Hepatocyte (in vitro differentiated cells): ENCODE data around the gene PITX1. TPM values are rescaled to one million over a fixed set of nuclear protein-coding genes. Genes with fewer than 3 reads are reported as not detected.

Experiments used
- DNase-seq: peaks from one replicate; pipeline ENCODE4 v3.0.0-alpha.2; 2016; ENCODE audit warnings: low spot score
- H2AFZ ChIP-seq: fragments of 200-600 bp; sonication (generic); 2 replicates; pipeline ENCODE4 v1.6.0; 2016; ENCODE audit warnings: antibody characterized with exemption, mild to moderate bottlenecking
- H3K27ac ChIP-seq: fragments of 200-600 bp; sonication (generic); 2 replicates; pipeline ENCODE4 v1.5.1; 2016; ENCODE audit warnings: mild to moderate bottlenecking
- H3K27me3 ChIP-seq: fragments of 200-600 bp; sonication (generic); 2 replicates; pipeline ENCODE4 v1.6.1; 2016
- H3K36me3 ChIP-seq: fragments of 200-600 bp; sonication (generic); replicated peaks from 2 replicates; pipeline ENCODE4 v1.5.1; 2016; ENCODE audit warnings: low read depth; ENCODE audit not compliant: insufficient read depth
- H3K4me1 ChIP-seq: fragments of 200-600 bp; sonication (generic); 2 replicates; pipeline ENCODE4 v1.5.1; 2016; ENCODE audit warnings: mild to moderate bottlenecking, moderate library complexity; ENCODE audit not compliant: insufficient read depth
- H3K4me2 ChIP-seq: fragments of 200-600 bp; sonication (generic); 2 replicates; pipeline ENCODE4 v1.6.0; 2016
- H3K4me3 ChIP-seq: fragments of 200-600 bp; sonication (generic); 2 replicates; pipeline ENCODE4 v1.5.1; 2016; ENCODE audit warnings: mild to moderate bottlenecking
- H3K79me2 ChIP-seq: fragments of 200-600 bp; sonication (generic); 2 replicates; pipeline ENCODE4 v1.6.0; 2017; ENCODE audit warnings: mild to moderate bottlenecking
- H3K9me2 ChIP-seq: fragments of 200-600 bp; sonication (generic); replicated peaks from 2 replicates; pipeline ENCODE4 v1.6.0; 2017; ENCODE audit warnings: mild to moderate bottlenecking; ENCODE audit not compliant: insufficient read depth
- H3K9me3 ChIP-seq: fragments of 200-600 bp; sonication (generic); 2 replicates; pipeline ENCODE4 v1.5.1; 2016; ENCODE audit warnings: low read depth, mild to moderate bottlenecking
- H4K20me1 ChIP-seq: fragments of 200-600 bp; sonication (generic); 2 replicates; pipeline ENCODE4 v1.6.0; 2016; ENCODE audit warnings: mild to moderate bottlenecking; ENCODE audit not compliant: insufficient read depth, poor library complexity, severe bottlenecking
- CTCF ChIP-seq: fragments of 200-600 bp; sonication (generic); IDR thresholded peaks from 2 replicates; pipeline ENCODE4 v1.5.1; 2016; ENCODE audit warnings: antibody characterized with exemption, mild to moderate bottlenecking; ENCODE audit not compliant: poor library complexity
- EZH2 ChIP-seq: fragments of 200-600 bp; sonication (generic); IDR thresholded peaks from 2 replicates; pipeline ENCODE4 v1.6.1; 2016; ENCODE audit warnings: antibody characterized with exemption, mild to moderate bottlenecking, borderline replicate concordance
- EZH2phosphoT487 ChIP-seq: fragments of 200-600 bp; sonication (generic); IDR thresholded peaks from one replicate; pipeline ENCODE4 v1.6.1; 2018; ENCODE audit warnings: antibody characterized with exemption, mild to moderate bottlenecking, low read depth, moderate library complexity; ENCODE audit not compliant: unreplicated experiment, severe bottlenecking
- WGBS: methylation state at CpG from one replicate; pipeline ENCODE4 v1.1.6; 2016; ENCODE audit warnings: low lambda C conversion rate; ENCODE audit errors: missing lambda C conversion rate; 5-methylcytosine and 5-hydroxymethylcytosine counted together
- polyA plus RNA-seq: library from polyadenylated mRNA; unstranded; fragments of >200 nt; fragmentation: Nextera tagmentation; extraction: Ambion mirVana; gene quantifications from 2 replicates; pipeline ENCODE4 v1.2.1, GENCODE V29; 2016
- total RNA-seq: library from RNA; depleted of rRNA; stranded (reverse); fragments of >200 nt; gene quantifications from 2 replicates; pipeline ENCODE4 v1.2.3, GENCODE V29; 2014

Gene PITX1
- total and polyA plus RNA-seq, 2 experiments from 2014 or later: 64.9 to 141 TPM

DNA sequence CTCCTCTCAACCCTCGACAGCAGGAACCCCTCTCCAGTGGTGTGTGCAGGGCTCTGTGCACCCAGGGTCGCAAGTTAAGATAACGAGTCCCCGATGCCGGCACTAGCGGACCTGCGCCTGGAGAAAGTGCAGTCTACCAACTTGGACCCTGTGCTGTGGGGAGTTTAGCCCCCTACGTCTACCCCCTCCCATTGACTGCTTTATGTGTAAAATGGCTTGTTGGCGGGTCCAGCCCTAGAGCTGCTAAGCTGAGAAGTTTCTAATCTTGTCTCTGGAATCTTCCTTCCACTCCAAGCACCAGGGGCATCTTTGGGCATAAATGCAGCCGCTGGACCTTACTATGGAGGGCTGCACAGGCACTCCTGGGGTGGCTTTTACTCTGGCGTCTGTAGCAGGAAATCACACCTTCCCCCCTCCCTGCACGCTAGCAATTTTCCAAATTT, 7.1 kb upstream of the PITX1 start:
- H3K79me2 ChIP-seq: peaks cover 35% of the 10 kb centered on the region
- H3K27ac ChIP-seq: no peak overlapping the region
- TF ChIP-seq EZH2 (no peak), CTCF (no peak), EZH2phosphoT487 (no peak)
- no peak for DNase-seq
- WGBS: 64% methylated on average over 11 of the region's 12 CpGs
- H4K20me1 ChIP-seq: no peaks in the 10 kb centered on the region
- H3K9me3 ChIP-seq: no peaks in the 10 kb centered on the region
- H3K4me2 ChIP-seq: no peak overlapping the region
- H3K4me1 ChIP-seq: peaks cover 20% of the 10 kb centered on the region
- H3K36me3 ChIP-seq: no peaks in the 10 kb centered on the region
- H3K4me3 ChIP-seq: no peak overlapping the region
- no peaks in the 10 kb centered on the region for H3K9me2 ChIP-seq
- no peak overlapping the region for H2AFZ ChIP-seq
- H3K27me3 ChIP-seq: peaks cover 75% of the 10 kb centered on the region

GRCh38 chr5:135040333-135041144, 6.5 kb upstream of the PITX1 start:
- Histone ChIP-seq H2AFZ (no peak overlapping the region), H3K4me2 (peak overlapping the region; percentile 97), H3K27me3 (peaks cover 76% of the 10 kb centered on the region)

GRCh38 chr5:135040034-135040332, 6.0 kb upstream of the PITX1 start:
- Histone ChIP-seq H3K9me3 (no peaks in the 10 kb centered on the region), H3K36me3 (no peaks in the 10 kb centered on the region), H4K20me1 (no peaks in the 10 kb centered on the region), H3K27me3 (peaks cover 76% of the 10 kb centered on the region), H3K4me1 (peaks cover 27% of the 10 kb centered on the region), H3K9me2 (no peaks in the 10 kb centered on the region), H3K79me2 (peaks cover 43% of the 10 kb centered on the region), H3K27ac (no peak overlapping the region), H3K4me3 (no peak overlapping the region), H3K4me2 (peak overlapping the region; percentile 97), H2AFZ (peak overlapping the region; percentile 69)
- TF ChIP-seq CTCF (no peak), EZH2phosphoT487 (no peak), EZH2 (no peak)
- DNase-seq: no peak
- 44% methylated on average over 11 of the region's 11 CpGs for WGBS

More at GRCh38 chr5:135040333-135041144, 6.5 kb upstream of the PITX1 start:
- H4K20me1 ChIP-seq: no peaks in the 10 kb centered on the region
- H3K4me1 ChIP-seq: peaks cover 21% of the 10 kb centered on the region
- 29% methylated on average over 50 of the region's 51 CpGs for WGBS
- DNase-seq: no peak
- no peaks in the 10 kb centered on the region for H3K9me3 ChIP-seq
- H3K79me2 ChIP-seq: peaks cover 39% of the 10 kb centered on the region
- H3K4me3 ChIP-seq: no peak overlapping the region
- no peaks in the 10 kb centered on the region for H3K36me3 ChIP-seq
- no peak overlapping the region for H3K27ac ChIP-seq
- peak; percentile 34 for TF ChIP-seq EZH2
- no peak for TF ChIP-seq CTCF
- H3K9me2 ChIP-seq: no peaks in the 10 kb centered on the region
